Nephron progenitor cell (in vitro differentiated cells): Measurements from ENCODE around the gene AFAP1L2.

Source experiments
- DNase-seq: peaks from one replicate; pipeline ENCODE4 v3.0.0; 2021
- H3K27ac Mint-ChIP-seq: 2 replicates; pipeline ENCODE4 v1.8.0; 2021; ENCODE audit warnings: mild to moderate bottlenecking, moderate library complexity, mixed read lengths
- H3K27me3 Mint-ChIP-seq: 2 replicates; pipeline ENCODE4 v1.8.0; 2021; ENCODE audit warnings: mild to moderate bottlenecking, low read depth, mixed read lengths; ENCODE audit not compliant: poor library complexity
- H3K36me3 Mint-ChIP-seq: 2 replicates; pipeline ENCODE4 v1.8.0; 2021; ENCODE audit warnings: low read depth, mixed read lengths
- H3K4me1 Mint-ChIP-seq: 2 replicates; pipeline ENCODE4 v1.8.0; 2021; ENCODE audit warnings: mixed read lengths
- H3K4me3 Mint-ChIP-seq: 2 replicates; pipeline ENCODE4 v1.8.0; 2021; ENCODE audit warnings: mild to moderate bottlenecking, moderate library complexity, mixed read lengths
- H3K9me3 Mint-ChIP-seq: 2 replicates; pipeline ENCODE4 v1.8.0; 2021; ENCODE audit warnings: mild to moderate bottlenecking, moderate library complexity, mixed read lengths
- TF ChIP-seq, protein P1 (sequence below): fragments of 200-600 bp; sonication (generic); IDR thresholded peaks from 2 replicates; pipeline ENCODE4 v1.5.0; 2021; ENCODE audit warnings: antibody characterized with exemption

Gene AFAP1L2

GRCh38 chr10:114308531-114309363, 95.6 kb downstream of the AFAP1L2 start:
- Mint-ChIP-seq H3K9me3 (no peaks in the 10 kb centered on the region), H3K4me1 (peaks cover 27% of the 10 kb centered on the region), H3K4me3 (no peak overlapping the region), H3K27ac (no peak overlapping the region), H3K36me3 (peaks cover 2% of the 10 kb centered on the region), H3K27me3 (peaks cover 6% of the 10 kb centered on the region)
- DNase-seq: no peak
- TF ChIP-seq, protein P1, sequence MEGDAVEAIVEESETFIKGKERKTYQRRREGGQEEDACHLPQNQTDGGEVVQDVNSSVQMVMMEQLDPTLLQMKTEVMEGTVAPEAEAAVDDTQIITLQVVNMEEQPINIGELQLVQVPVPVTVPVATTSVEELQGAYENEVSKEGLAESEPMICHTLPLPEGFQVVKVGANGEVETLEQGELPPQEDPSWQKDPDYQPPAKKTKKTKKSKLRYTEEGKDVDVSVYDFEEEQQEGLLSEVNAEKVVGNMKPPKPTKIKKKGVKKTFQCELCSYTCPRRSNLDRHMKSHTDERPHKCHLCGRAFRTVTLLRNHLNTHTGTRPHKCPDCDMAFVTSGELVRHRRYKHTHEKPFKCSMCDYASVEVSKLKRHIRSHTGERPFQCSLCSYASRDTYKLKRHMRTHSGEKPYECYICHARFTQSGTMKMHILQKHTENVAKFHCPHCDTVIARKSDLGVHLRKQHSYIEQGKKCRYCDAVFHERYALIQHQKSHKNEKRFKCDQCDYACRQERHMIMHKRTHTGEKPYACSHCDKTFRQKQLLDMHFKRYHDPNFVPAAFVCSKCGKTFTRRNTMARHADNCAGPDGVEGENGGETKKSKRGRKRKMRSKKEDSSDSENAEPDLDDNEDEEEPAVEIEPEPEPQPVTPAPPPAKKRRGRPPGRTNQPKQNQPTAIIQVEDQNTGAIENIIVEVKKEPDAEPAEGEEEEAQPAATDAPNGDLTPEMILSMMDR: no peak

GRCh38 chr10:114307731-114308130, 96.6 kb downstream of the AFAP1L2 start:
- Mint-ChIP-seq H3K4me1 (peaks cover 29% of the 10 kb centered on the region), H3K9me3 (no peaks in the 10 kb centered on the region), H3K36me3 (no peaks in the 10 kb centered on the region), H3K27me3 (peaks cover 6% of the 10 kb centered on the region), H3K27ac (no peak overlapping the region), H3K4me3 (no peak overlapping the region)
- TF ChIP-seq, protein P1: no peak
- DNase-seq: no peak

GRCh38 chr10:114306116-114306973, 98.0 kb downstream of the AFAP1L2 start:
- peaks cover 6% of the 10 kb centered on the region for H3K27me3 Mint-ChIP-seq
- DNase-seq: no peak
- TF ChIP-seq, protein P1: no peak
- no peaks in the 10 kb centered on the region for H3K9me3 Mint-ChIP-seq
- H3K4me1 Mint-ChIP-seq: peaks cover 31% of the 10 kb centered on the region
- H3K4me3 Mint-ChIP-seq: no peak overlapping the region
- H3K36me3 Mint-ChIP-seq: peaks cover 5% of the 10 kb centered on the region
- no peak overlapping the region for H3K27ac Mint-ChIP-seq

- TF ChIP-seq, protein P1: no peak
- peaks cover 31% of the 10 kb centered on the region for H3K4me1 Mint-ChIP-seq
- DNase-seq: no peak
- H3K27me3 Mint-ChIP-seq: peaks cover 6% of the 10 kb centered on the region
- peaks cover 11% of the 10 kb centered on the region for H3K36me3 Mint-ChIP-seq
- no peaks in the 10 kb centered on the region for H3K9me3 Mint-ChIP-seq
- H3K27ac Mint-ChIP-seq: no peak overlapping the region
- peak overlapping the region; percentile 87 for H3K4me3 Mint-ChIP-seq
Measured at GRCh38 chr10:114305521-114305925, 98.8 kb downstream of the AFAP1L2 start.

DNA sequence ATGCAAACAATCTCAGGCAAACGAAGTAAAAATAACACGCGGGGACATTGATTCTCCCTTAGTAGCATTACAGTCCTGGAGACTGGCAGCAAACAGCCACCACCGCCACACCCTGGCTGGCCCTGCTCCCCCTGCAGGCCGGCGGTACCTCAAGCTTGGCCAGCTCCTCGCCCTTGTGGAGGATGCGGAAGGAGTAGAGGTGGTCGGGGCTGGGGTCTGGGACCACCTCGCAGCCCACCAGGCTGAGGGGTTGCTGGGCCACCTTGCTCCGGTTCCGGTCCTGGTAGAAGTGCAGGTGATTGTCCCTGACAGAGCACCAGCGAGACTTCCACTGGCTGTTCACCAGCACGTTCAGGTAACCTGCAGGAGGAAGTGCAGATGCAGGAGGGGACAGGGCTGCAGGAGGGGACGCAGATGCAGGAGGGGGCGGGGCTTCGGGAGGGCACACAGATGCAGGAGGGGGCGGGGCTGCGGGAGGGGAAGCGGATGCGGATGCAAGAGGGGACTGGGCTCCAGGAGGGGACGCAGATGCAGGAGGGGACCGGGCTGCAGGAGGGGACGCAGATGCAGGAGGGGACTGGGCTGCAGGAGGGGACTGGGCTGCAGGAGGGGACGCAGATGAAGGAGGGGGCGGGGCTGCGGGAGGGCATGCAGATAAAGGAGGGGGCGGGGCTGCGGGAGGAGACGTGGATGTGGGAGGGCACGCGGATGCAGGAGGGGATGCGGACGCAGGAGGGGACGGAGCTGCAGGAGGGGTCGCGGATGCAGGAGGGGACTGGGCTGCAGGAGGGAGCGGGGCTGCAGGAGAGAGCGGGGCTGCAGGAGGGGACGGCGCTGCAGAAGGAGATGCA, 99.5 kb downstream of the AFAP1L2 start:
- no peaks in the 10 kb centered on the region for H3K9me3 Mint-ChIP-seq
- DNase-seq: peak; percentile 90
- peaks cover 6% of the 10 kb centered on the region for H3K27me3 Mint-ChIP-seq
- H3K4me3 Mint-ChIP-seq: peak overlapping the region; percentile 87
- TF ChIP-seq, protein P1: no peak
- H3K27ac Mint-ChIP-seq: no peak overlapping the region
- H3K4me1 Mint-ChIP-seq: peaks cover 31% of the 10 kb centered on the region
- peaks cover 12% of the 10 kb centered on the region for H3K36me3 Mint-ChIP-seq
